Transverse colon (tissue), 4 donors: ENCODE measurements around the gene CRYGC. TPM values are rescaled to one million over a fixed set of nuclear protein-coding genes. Genes with fewer than 3 reads are reported as not detected.

Source experiments
- DNase-seq: peaks from one replicate; pipeline ENCODE4 v3.0.0-alpha.2; 2019
- H3K27ac ChIP-seq, 4 donors: fragments of 200-600 bp; sonication (generic); 2 replicates each; pipeline ENCODE4 v1.5.1; 2016 to 2018; ENCODE audit warnings: inconsistent platforms in 4 of 4
- H3K27me3 ChIP-seq: fragments of 200-600 bp; sonication (generic); 2 replicates; pipeline ENCODE4 v1.5.1; 2017; ENCODE audit warnings: inconsistent platforms
- H3K36me3 ChIP-seq, 4 donors: fragments of 200-600 bp; sonication (generic); 2 replicates each; pipeline ENCODE4 v1.5.1; 2017 to 2019; ENCODE audit warnings: inconsistent platforms in 4 of 4
- H3K4me1 ChIP-seq, 4 donors: fragments of 200-600 bp; sonication (generic); 2 replicates each; pipeline ENCODE4 v1.5.1; 2017 to 2020; ENCODE audit warnings: inconsistent platforms in 4 of 4
- H3K4me3 ChIP-seq, 4 donors: fragments of 200-600 bp; sonication (generic); 1 replicate in 1 of 4; 2 replicates in 3 of 4; pipeline versions ENCODE4 v1.5.1 to v1.6.1; 2017 to 2019; ENCODE audit warnings: inconsistent platforms in 4 of 4
- H3K9me3 ChIP-seq, 2 donors: fragments of 200-600 bp; sonication (generic); 2 replicates each; pipeline ENCODE4 v1.5.1; 2017 to 2019; ENCODE audit warnings: inconsistent platforms in 2 of 2
- EP300 ChIP-seq: sonication (generic); formaldehyde crosslinking; IDR thresholded peaks from one replicate; pipeline ENCODE4 v1.6.1; 2017; ENCODE audit warnings: antibody characterized with exemption, low read depth
- POLR2A ChIP-seq: fragments of 450-650 bp; IDR thresholded peaks from one replicate; pipeline ENCODE4 v1.6.1; 2016; ENCODE audit warnings: antibody characterized with exemption, mild to moderate bottlenecking, moderate library complexity
- POLR2AphosphoS5 ChIP-seq, 3 donors: sonication (generic); formaldehyde crosslinking; IDR thresholded peaks; one replicate each; pipeline ENCODE4 v1.6.1; 2016; ENCODE audit warnings: antibody characterized with exemption in 3 of 3
- in situ Hi-C, 4 donors: fragments of 200-750 bp; cut with MboI; loops; one replicate each; pipeline versions ENCODE4 v1.15.0 to v1.15.1; 2017; ENCODE audit warnings: low sequenced_read_pairs in 3 of 4, low pct_ligation_motif_present in 1 of 4, low pct_unique_long_range_greater_than_20kb in 1 of 4
- intact Hi-C: fragments of 100-400 bp; cut with DNase I; formaldehyde crosslinking; loops from one replicate; pipeline ENCODE4 v1.15.1; 2023; ENCODE audit warnings: low total_unique reads
- total RNA-seq, 4 donors: library from RNA; depleted of rRNA; stranded (reverse); fragments of >200 nt; gene quantifications; one replicate each; pipeline ENCODE4 v1.1.0, GENCODE V29; 2016
- TF ChIP-seq, protein P1 (sequence below), 5 experiments: fragments of 200-600 bp in 3 of 5; fragments of 450-650 bp in 2 of 5; sonication (generic) in 3 of 5; IDR thresholded peaks; 1 replicate in 2 of 5; 2 replicates in 3 of 5; pipeline ENCODE4 v1.5.1; 2016 to 2017; ENCODE audit warnings: antibody characterized with exemption in 5 of 5, inconsistent platforms in 3 of 5, mild to moderate bottlenecking in 2 of 5, moderate library complexity in 1 of 5

The CRYGC gene
- total RNA-seq, 4 donors from 2014 or later: not detected

DNA sequence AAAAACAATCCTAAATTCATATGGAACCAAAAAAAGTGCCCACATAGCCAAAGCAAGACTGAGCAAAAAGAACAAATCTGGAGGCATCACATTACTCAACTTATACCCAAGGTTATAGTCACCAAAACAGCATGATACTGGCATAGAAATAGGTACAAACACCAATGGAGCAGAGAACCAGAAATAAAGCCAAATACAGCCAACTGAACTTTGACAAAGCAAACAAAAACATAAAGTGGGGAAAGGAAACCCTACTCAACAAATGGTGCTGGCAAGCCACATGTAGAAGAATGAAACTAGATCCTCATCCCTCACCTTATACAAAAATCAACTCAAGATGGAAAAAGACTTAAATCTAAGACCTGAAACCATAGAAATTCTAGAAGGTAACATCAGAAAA lies 45.8 kb downstream of the CRYGC start:
- Histone ChIP-seq H3K9me3 (no peaks in the 10 kb centered on the region), H3K4me1 (no peaks in the 10 kb centered on the region), H3K36me3 (no peaks in the 10 kb centered on the region), H3K27me3 (no peaks in the 10 kb centered on the region), H3K27ac (no peak overlapping the region), H3K4me3 (no peak overlapping the region)
- TF ChIP-seq, protein P1, sequence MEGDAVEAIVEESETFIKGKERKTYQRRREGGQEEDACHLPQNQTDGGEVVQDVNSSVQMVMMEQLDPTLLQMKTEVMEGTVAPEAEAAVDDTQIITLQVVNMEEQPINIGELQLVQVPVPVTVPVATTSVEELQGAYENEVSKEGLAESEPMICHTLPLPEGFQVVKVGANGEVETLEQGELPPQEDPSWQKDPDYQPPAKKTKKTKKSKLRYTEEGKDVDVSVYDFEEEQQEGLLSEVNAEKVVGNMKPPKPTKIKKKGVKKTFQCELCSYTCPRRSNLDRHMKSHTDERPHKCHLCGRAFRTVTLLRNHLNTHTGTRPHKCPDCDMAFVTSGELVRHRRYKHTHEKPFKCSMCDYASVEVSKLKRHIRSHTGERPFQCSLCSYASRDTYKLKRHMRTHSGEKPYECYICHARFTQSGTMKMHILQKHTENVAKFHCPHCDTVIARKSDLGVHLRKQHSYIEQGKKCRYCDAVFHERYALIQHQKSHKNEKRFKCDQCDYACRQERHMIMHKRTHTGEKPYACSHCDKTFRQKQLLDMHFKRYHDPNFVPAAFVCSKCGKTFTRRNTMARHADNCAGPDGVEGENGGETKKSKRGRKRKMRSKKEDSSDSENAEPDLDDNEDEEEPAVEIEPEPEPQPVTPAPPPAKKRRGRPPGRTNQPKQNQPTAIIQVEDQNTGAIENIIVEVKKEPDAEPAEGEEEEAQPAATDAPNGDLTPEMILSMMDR (IDR thresholded peaks at IDR 0.05): no peak
- TF ChIP-seq EP300: no peak
- TF ChIP-seq POLR2A: no peak
- no peak for TF ChIP-seq POLR2AphosphoS5 (IDR thresholded peaks at IDR 0.05)
- in situ Hi-C loops: no loop called here
- DNase-seq: no peak
- intact Hi-C loops: no loop called here

Other genes starting within 250 kb of the CRYGC start
- 10 to 100 TPM; 19.1 to 26.5 (median 24.0) TPM for gene PLEKHM3, start 104.3 kb downstream of the CRYGC start, total RNA-seq
- gene CRYGD, start 5.3 kb downstream of the CRYGC start, total RNA-seq: not detected
- gene CRYGB, start 16.3 kb upstream of the CRYGC start, total RNA-seq: not detected
- not detected for gene CRYGA, start 33.8 kb upstream of the CRYGC start, total RNA-seq
- gene C2orf80, start 60.2 kb upstream of the CRYGC start, total RNA-seq: not detected
- 100 to 1,000 TPM in 3 of 4 donors, 10 to 100 TPM in 1; 47.9 to 164 (median 136) TPM for gene IDH1, start 125.2 kb upstream of the CRYGC start, total RNA-seq
- gene PIKFYVE, start 136.4 kb upstream of the CRYGC start, total RNA-seq: 10 to 100 TPM; 11.9 to 35.6 (median 18.0) TPM